NT2/D1 (cell line): Measurements from ENCODE around the gene YPEL2.

Experiments
- SUZ12 ChIP-seq: IDR thresholded peaks from 2 replicates; pipeline ENCODE4 v1.6.1; 2011; ENCODE audit not compliant: insufficient read length, insufficient read depth; ENCODE audit errors: extremely low read depth
- YY1 ChIP-seq: IDR thresholded peaks from 2 replicates; pipeline ENCODE4 v1.6.1; 2011; ENCODE audit not compliant: insufficient read length, insufficient read depth

DNA sequence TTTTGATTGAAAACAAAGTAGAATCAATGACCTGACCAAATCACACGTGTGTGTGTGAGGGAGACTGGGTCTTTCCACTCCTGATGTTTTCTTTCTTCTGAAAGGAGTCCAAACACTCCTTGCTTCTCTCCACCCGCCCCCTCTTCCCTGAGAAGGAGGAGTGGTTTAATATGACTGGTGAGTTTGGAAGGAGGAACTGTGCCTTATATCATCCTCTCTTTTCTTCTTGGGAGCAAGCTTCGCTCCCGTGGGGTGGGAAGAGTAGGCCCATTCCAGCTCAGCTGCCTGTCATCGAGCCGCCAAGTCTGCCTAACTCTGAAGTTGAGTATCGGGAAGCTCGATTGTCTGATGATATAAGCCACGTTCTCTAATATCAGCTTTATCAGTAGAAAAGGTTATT is 96.5 kb downstream of the YPEL2 start:
- TF ChIP-seq YY1: no peak
- no peak for TF ChIP-seq SUZ12
